SK-N-MC (cell line): ENCODE results near the gene LRMDA.

Experiments
- EZH2 ChIP-seq: fragments of 200-600 bp; sonication (generic); IDR thresholded peaks from one replicate; pipeline ENCODE4 v1.6.1; 2017; ENCODE audit warnings: antibody characterized with exemption
- FOXP2 ChIP-seq: optimal IDR thresholded peaks from 2 replicates; pipeline ENCODE3; 2011; ENCODE audit warnings: mild to moderate bottlenecking, moderate library complexity; ENCODE audit not compliant: insufficient read depth; ENCODE audit errors: extremely low read length, control extremely low read depth
- POLR2AphosphoS5 ChIP-seq: IDR thresholded peaks from 2 replicates; pipeline ENCODE4 v1.6.1; 2012; ENCODE audit warnings: mild to moderate bottlenecking, low read depth, low read length, borderline replicate concordance

- TF ChIP-seq POLR2AphosphoS5 (no peak), EZH2 (no peak), FOXP2 (no peak)
These were observed 78.3 kb downstream of the LRMDA start for GRCh38 chr10:75509706-75510105.
